H1 (cell line): ENCODE results near the gene BTN2A1. TPM values are rescaled to one million over a fixed set of nuclear protein-coding genes. Genes with fewer than 3 reads are reported as not detected.

Experiments
- CTCF ChIA-PET: fragments of 300-600 bp; sonication (Branson Sonifier 250); formaldehyde crosslinking; loops from one replicate; lab custom pipeline; 2021; ENCODE audit not compliant: partially characterized antibody; lab: Charles Lee
- POLR2A ChIA-PET: fragments of 300-600 bp; sonication (Branson Sonifier 250); formaldehyde crosslinking; loops from one replicate; lab custom pipeline; 2021; ENCODE audit warnings: inconsistent platforms; ENCODE audit not compliant: partially characterized antibody; lab: Charles Lee
- DNase-seq, 2 experiments: peaks; one replicate each; pipeline versions ENCODE4 v3.0.0 to v3.0.0-alpha.2; 2010 to 2022; ENCODE audit warnings: low spot score in 2 of 2, low read depth in 1 of 2, mixed read lengths in 1 of 2
- FAIRE-seq: peaks from 2 replicates; lab custom pipeline; 2011; peaks lifted over from hg19 to GRCh38; lab: Jason Lieb, UNC
- H2AFZ ChIP-seq: 2 replicates; pipeline ENCODE4 v1.8.1; 2012; ENCODE audit warnings: low read length, inconsistent platforms
- H2AK5ac ChIP-seq: 2 replicates; pipeline ENCODE4 v1.6.1; 2013; ENCODE audit warnings: low read depth, low read length
- H2BK120ac ChIP-seq: replicated peaks from 2 replicates; pipeline ENCODE3; 2013; ENCODE audit warnings: low read depth, low read length, inconsistent platforms
- H2BK12ac ChIP-seq: 2 replicates; pipeline ENCODE4 v1.6.1; 2013; ENCODE audit warnings: low read depth, low read length
- H2BK15ac ChIP-seq: 2 replicates; pipeline ENCODE4 v1.6.1; 2013; ENCODE audit warnings: low read length
- H2BK20ac ChIP-seq: 2 replicates; pipeline ENCODE4 v1.6.1; 2013; ENCODE audit warnings: low read length
- H2BK5ac ChIP-seq: 2 replicates; pipeline ENCODE4 v1.6.1; 2013; ENCODE audit warnings: low read depth, low read length
- H3K14ac ChIP-seq: 2 replicates; pipeline ENCODE4 v1.6.1; 2013; ENCODE audit warnings: inconsistent platforms; ENCODE audit not compliant: insufficient read length
- H3K18ac ChIP-seq: 2 replicates; pipeline ENCODE4 v1.6.1; 2013; ENCODE audit warnings: low read length; ENCODE audit errors: extremely low read depth
- H3K23ac ChIP-seq: 2 replicates; pipeline ENCODE4 v1.6.1; 2013; ENCODE audit warnings: inconsistent platforms; ENCODE audit not compliant: insufficient read length
- H3K23me2 ChIP-seq: 2 replicates; pipeline ENCODE4 v1.6.1; 2013; ENCODE audit warnings: low read depth, low read length
- H3K27ac ChIP-seq: 2 replicates; pipeline ENCODE4 v1.6.1; 2011; ENCODE audit warnings: low read depth, low read length, inconsistent platforms
- H3K27me3 ChIP-seq, 4 experiments: replicated peaks in 1 of 4; 1 replicate in 1 of 4; 2 replicates in 3 of 4; pipeline versions ENCODE4 v1.6.1 to v1.8.1; 2011 to 2013; ENCODE audit warnings: low read length in 3 of 4, mild to moderate bottlenecking in 3 of 4, inconsistent platforms in 2 of 4, mixed read lengths in 2 of 4, moderate library complexity in 1 of 4; ENCODE audit not compliant: control insufficient read depth in 3 of 4, insufficient read depth in 3 of 4; ENCODE audit errors: extremely low read depth in 1 of 4
- H3K36me3 ChIP-seq, 4 experiments: 2 replicates each; pipeline versions ENCODE4 v1.6.1 to v1.8.1; 2011 to 2013; ENCODE audit warnings: mild to moderate bottlenecking in 4 of 4, low read length in 3 of 4, moderate library complexity in 2 of 4, control low read depth in 1 of 4, inconsistent platforms in 1 of 4; ENCODE audit not compliant: insufficient read depth in 4 of 4, control insufficient read depth in 2 of 4
- H3K4ac ChIP-seq: replicated peaks from 2 replicates; pipeline ENCODE3; 2013; ENCODE audit warnings: low read length, low read depth, mixed read lengths, inconsistent platforms; ENCODE audit not compliant: insufficient read length
- H3K4me1 ChIP-seq, 4 experiments: replicated peaks in 1 of 4; 1 replicate in 1 of 4; 2 replicates in 3 of 4; pipeline versions ENCODE4 v1.6.1 to v1.8.1; 2011 to 2013; ENCODE audit warnings: low read length in 3 of 4, inconsistent platforms in 2 of 4, mixed read lengths in 1 of 4; ENCODE audit not compliant: insufficient read depth in 4 of 4, control insufficient read depth in 3 of 4
- H3K4me2 ChIP-seq, 2 experiments: 2 replicates each; pipeline versions ENCODE4 v1.6.1 to v1.8.1; 2011 to 2013; ENCODE audit warnings: low read depth in 2 of 2, low read length in 2 of 2, control low read depth in 1 of 2, inconsistent platforms in 1 of 2, mild to moderate bottlenecking in 1 of 2; ENCODE audit not compliant: insufficient read depth in 1 of 2
- H3K4me3 ChIP-seq, 4 experiments: fragments of 200-600, 300-600 bp in 1 of 4; sonication (generic), shearing (Covaris generic), sonication (Bioruptor Twin) in 1 of 4; 2 replicates each; pipeline versions ENCODE4 v1.5.1 to v1.8.1; 2011 to 2016; ENCODE audit warnings: low read length in 4 of 4, low read depth in 3 of 4, control low read depth in 2 of 4, inconsistent platforms in 2 of 4, mild to moderate bottlenecking in 2 of 4, mixed read lengths in 1 of 4, moderate library complexity in 1 of 4; ENCODE audit not compliant: insufficient read depth in 2 of 4; ENCODE audit errors: extremely low read depth in 1 of 4
- H3K56ac ChIP-seq: replicated peaks from 2 replicates; pipeline ENCODE3; 2013; ENCODE audit warnings: low read depth, mild to moderate bottlenecking, mixed read lengths, low read length, inconsistent platforms; ENCODE audit not compliant: insufficient read length
- H3K79me1 ChIP-seq: 2 replicates; pipeline ENCODE4 v1.6.1; 2013; ENCODE audit warnings: low read depth, low read length, control low read depth
- H3K79me2 ChIP-seq, 2 experiments: 2 replicates each; pipeline versions ENCODE4 v1.6.1 to v1.8.1; 2012 to 2013; ENCODE audit warnings: low read length in 2 of 2, mild to moderate bottlenecking in 2 of 2, inconsistent platforms in 1 of 2; ENCODE audit not compliant: insufficient read depth in 2 of 2, control insufficient read depth in 1 of 2
- H3K9ac ChIP-seq, 4 experiments: replicated peaks in 1 of 4; 1 replicate in 1 of 4; 2 replicates in 3 of 4; pipeline versions ENCODE4 v1.6.1 to v1.8.1; 2011 to 2013; ENCODE audit warnings: low read depth in 3 of 4, low read length in 3 of 4, control low read depth in 2 of 4, mild to moderate bottlenecking in 2 of 4, moderate library complexity in 2 of 4, inconsistent platforms in 1 of 4; ENCODE audit errors: extremely low read depth in 1 of 4
- H3K9me3 ChIP-seq, 2 experiments: 2 replicates each; pipeline versions ENCODE4 v1.6.1 to v1.8.1; 2012 to 2013; ENCODE audit warnings: mild to moderate bottlenecking in 2 of 2, moderate library complexity in 2 of 2, control low read depth in 1 of 2, inconsistent platforms in 1 of 2, low read depth in 1 of 2, low read length in 1 of 2, mixed read lengths in 1 of 2; ENCODE audit not compliant: insufficient read depth in 2 of 2
- H4K20me1 ChIP-seq, 2 experiments: replicated peaks in 1 of 2; 2 replicates each; pipeline versions ENCODE3 to v1.8.1; 2011 to 2013; ENCODE audit warnings: inconsistent platforms in 2 of 2, low read length in 2 of 2, mild to moderate bottlenecking in 1 of 2; ENCODE audit not compliant: insufficient read depth in 2 of 2, control insufficient read depth in 1 of 2
- H4K5ac ChIP-seq: 2 replicates; pipeline ENCODE4 v1.6.1; 2013; ENCODE audit warnings: low read length, low read depth, mixed read lengths, inconsistent platforms; ENCODE audit not compliant: insufficient read length
- H4K8ac ChIP-seq: 2 replicates; pipeline ENCODE4 v1.8.0; 2013; ENCODE audit warnings: mild to moderate bottlenecking, moderate library complexity, low read length, inconsistent platforms; ENCODE audit not compliant: insufficient read depth; ENCODE audit errors: extremely low read depth
- H4K91ac ChIP-seq: replicated peaks from 2 replicates; pipeline ENCODE3; 2013; ENCODE audit warnings: low read length, mixed read lengths, inconsistent platforms; ENCODE audit not compliant: insufficient read length
- ATF2 ChIP-seq: IDR thresholded peaks from 2 replicates; pipeline ENCODE4 v1.6.1; 2012; ENCODE audit warnings: low read length, inconsistent platforms
- CBX5 ChIP-seq: fragments of 300-800, 300-1000 bp; sonication (generic); IDR thresholded peaks from 2 replicates; pipeline ENCODE4 v1.7.1; 2016; ENCODE audit warnings: antibody characterized with exemption, low read length, low read depth
- CTCF ChIP-seq, 3 experiments: IDR thresholded peaks; 1 replicate in 2 of 3; 2 replicates in 1 of 3; pipeline versions ENCODE4 v1.5.1 to v1.6.1; 2011; ENCODE audit warnings: low read length in 3 of 3, mild to moderate bottlenecking in 3 of 3, inconsistent platforms in 2 of 3, low read depth in 1 of 3, moderate library complexity in 1 of 3; ENCODE audit not compliant: insufficient read depth in 1 of 3; ENCODE audit errors: control extremely low read depth in 1 of 3
- EGR1 ChIP-seq: IDR thresholded peaks from 2 replicates; pipeline ENCODE4 v1.6.1; 2011; ENCODE audit warnings: low read depth, low read length, borderline replicate concordance
- RNF2 ChIP-seq: fragments of 200-900, 300-1000 bp; sonication (generic); IDR thresholded peaks from 2 replicates; pipeline ENCODE4 v1.7.1; 2016; ENCODE audit warnings: borderline replicate concordance, low read depth, mild to moderate bottlenecking, antibody characterized with exemption, low read length; ENCODE audit not compliant: poor library complexity, severe bottlenecking; ENCODE audit errors: missing control alignments
- SIRT6 ChIP-seq: IDR thresholded peaks from one replicate; pipeline ENCODE4 v1.7.1; 2012; ENCODE audit warnings: low read length, inconsistent platforms
- WGBS, 2 experiments: shearing (Covaris generic) in 1 of 2; methylation state at CpG; one replicate each; pipeline versions ENCODE4 v1.1.6 to v1.1.7; 2013 to 2015; ENCODE audit warnings: low lambda C conversion rate in 2 of 2, mixed read lengths in 2 of 2, inconsistent platforms in 1 of 2, low coverage in 1 of 2, missing lambda C conversion rate in 1 of 2; ENCODE audit not compliant: insufficient replicate concordance in 2 of 2, insufficient coverage in 1 of 2, insufficient read length in 1 of 2; ENCODE audit errors: extremely low coverage in 1 of 2, missing lambda C conversion rate in 1 of 2; 5-methylcytosine and 5-hydroxymethylcytosine counted together
- polyA plus RNA-seq, 7 experiments: library from polyadenylated mRNA; depleted of rRNA in 3 of 7; stranded (reverse) in 5 of 7; unstranded in 2 of 7; fragments of >200 nt in 5 of 7; fragments of 200-250 nt in 2 of 7; gene quantifications; 1 replicate in 5 of 7; 2 replicates in 1 of 7; 4 replicates in 1 of 7; pipeline versions ENCODE4 v1.2.1 to v1.2.3, GENCODE V29; 2011 to 2013; ENCODE audit warnings: missing spikeins in 2 of 7, mixed read lengths in 2 of 7
- total RNA-seq: library from RNA; stranded (reverse); fragmentation: NEBNext Ultra II Directional; extraction: Animal tissue kit (Norgen Biotek cat#: 25700); gene quantifications from 2 replicates; pipeline ENCODE4 v1.2.1, GENCODE V29; 2021

BTN2A1 gene
- total and polyA plus RNA-seq, 2 of the 8 experiments (the other 6 are each of a cell fraction or from before 2014, with no cell fraction given), result 8.7 to 11.0 TPM

- no peaks in the 10 kb centered on the region; a peak in 2 of 8 replicates for H3K36me3 ChIP-seq
- H4K8ac ChIP-seq, result no peak overlapping the region
- WGBS, 2 experiments, result 88% methylated on average over 7 of the region's 7 CpGs; no CpG with 5 or more reads in 1 of the 2 experiments
- H3K56ac ChIP-seq, result no peak overlapping the region
- H2BK12ac ChIP-seq, result no peak overlapping the region
- POLR2A ChIA-PET, result interaction anchor here (0.6 kb wide), 1 partner anchor 737 kb away, joined by 3 read pairs; no protein-coding TSS in a partner anchor
- H3K4me1 ChIP-seq, result no peaks in the 10 kb centered on the region
- no peak overlapping the region for H4K5ac ChIP-seq
- no peaks in the 10 kb centered on the region for H3K79me2 ChIP-seq
- CTCF ChIA-PET, result interaction anchor here (0.6 kb wide), 1 partner anchor 91 kb away, joined by 4 read pairs; no protein-coding TSS in a partner anchor
- H3K23ac ChIP-seq, result no peak overlapping the region
- H4K20me1 ChIP-seq, result no peaks in the 10 kb centered on the region
- no peaks in the 10 kb centered on the region for H3K27me3 ChIP-seq
- no peak overlapping the region for H3K4ac ChIP-seq
- no peak overlapping the region for H2BK20ac ChIP-seq
- H2AFZ ChIP-seq, result no peak overlapping the region
- H3K4me2 ChIP-seq, result no peak overlapping the region
- H2AK5ac ChIP-seq, result no peak overlapping the region
- H3K4me3 ChIP-seq, result no peak overlapping the region
- H3K18ac ChIP-seq, result no peak overlapping the region
- H3K23me2 ChIP-seq, result no peaks in the 10 kb centered on the region
- no peak overlapping the region for H4K91ac ChIP-seq
- no peak overlapping the region for H2BK15ac ChIP-seq
- DNase-seq, result no peak
- peaks cover 3 to 5% of the 10 kb centered on the region in 2 experiments; a peak in 3 of 4 replicates for H3K9me3 ChIP-seq
- H3K79me1 ChIP-seq, result no peaks in the 10 kb centered on the region
- no peak overlapping the region for H2BK120ac ChIP-seq
- FAIRE-seq, result no peak
- no peak overlapping the region; a peak in 1 of 7 replicates for H3K9ac ChIP-seq
- no peak overlapping the region for H2BK5ac ChIP-seq
- H3K14ac ChIP-seq, result no peak overlapping the region
- H3K27ac ChIP-seq, result no peak overlapping the region
- no peak for TF ChIP-seq CBX5
- TF ChIP-seq RNF2, result no peak
- no peak for TF ChIP-seq ATF2
- no peak for TF ChIP-seq EGR1
- TF ChIP-seq CTCF (IDR thresholded peaks at IDR 0.05; ENCODE audit: control extremely low read depth in 1 of 3, insufficient read depth in 1 of 3, low read depth in 1 of 3, low read length in 3 of 3), result no peak
- no peak for TF ChIP-seq SIRT6
These were observed 18.3 kb upstream of the BTN2A1 start for GRCh38 chr6:26439151-26440125.
